ENCODE results near the gene MARS1. TPM values are rescaled to one million over a fixed set of nuclear protein-coding genes. Genes with fewer than 3 reads are reported as not detected.

MARS1 gene
- total RNA-seq, 1 donor from 2014 or later: 131 TPM

DNA sequence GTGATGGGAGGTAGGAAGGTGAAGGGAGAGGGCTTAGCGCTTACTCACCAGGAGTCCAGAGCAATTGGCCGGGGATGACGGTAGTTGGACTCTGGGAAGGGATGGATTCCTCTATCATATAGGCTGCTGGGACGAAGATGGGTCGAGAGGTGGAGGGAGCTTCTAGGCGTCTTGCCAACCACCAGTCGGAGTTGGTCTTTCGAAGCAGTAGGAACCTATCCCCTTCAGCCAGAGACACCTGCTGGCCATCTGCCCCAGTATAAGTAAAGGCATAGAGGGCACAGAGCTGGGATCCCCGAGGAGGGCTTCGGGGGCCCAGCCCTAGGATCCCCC is 8.9 kb upstream of the MARS1 start:
- Histone ChIP-seq H3K9me3 (no peaks in the 10 kb centered on the region), H3K4me1 (peaks cover 37% of the 10 kb centered on the region)
- intact Hi-C loops (cut with DNase I): no loop called here

DNA sequence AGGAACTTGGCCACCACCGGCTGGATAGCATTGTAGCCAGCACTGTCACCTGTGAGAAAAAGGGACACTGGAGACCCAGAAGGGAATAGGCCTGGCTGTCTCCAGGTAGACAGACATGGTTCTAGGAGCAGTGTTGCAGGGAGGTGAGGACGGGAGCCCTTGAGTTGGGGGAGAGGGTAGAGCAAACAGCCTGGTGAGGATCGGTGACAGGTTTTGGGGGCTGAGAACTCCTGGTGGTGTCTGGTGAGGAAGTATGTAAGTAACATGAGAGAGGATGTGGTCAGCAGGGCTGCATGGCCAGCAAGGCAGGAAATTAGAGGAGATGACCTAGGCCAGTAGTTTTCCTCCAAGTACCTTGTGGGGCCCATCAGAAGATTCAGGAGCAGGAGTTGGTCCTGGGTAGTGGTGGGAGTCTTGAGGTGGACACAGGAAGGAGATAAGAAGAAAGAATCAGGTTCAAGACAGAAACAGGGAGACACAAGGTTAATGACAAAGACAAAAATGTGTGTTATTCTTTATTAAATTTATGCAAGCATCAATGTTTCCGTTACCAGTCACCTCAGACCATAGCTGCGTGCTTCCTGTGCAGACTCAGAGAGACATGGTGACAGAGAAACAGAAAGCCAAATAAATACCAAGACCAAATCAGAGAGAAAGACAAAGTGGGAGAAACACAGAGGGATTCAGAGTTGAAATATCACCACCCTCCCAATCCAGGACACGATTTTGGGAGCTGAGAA is 8.3 kb upstream of the MARS1 start, which contains the start of gene ARHGAP9:
TSS of gene ARHGAP9 (minus strand) at position 491 of the 740 bp plus-strand sequence. CDS start at position 31, 460 bp downstream.
- ATAC-seq: peak; percentile 12 to 25

More for the DNA sequence above, 8.9 kb upstream of the MARS1 start:
- Histone ChIP-seq H3K27me3 (ENCODE audit: low read depth) (peaks cover 33% of the 10 kb centered on the region), H3K27ac (peak overlapping the region; percentile 78), H3K36me3 (peaks cover 3% of the 10 kb centered on the region), H3K4me3 (peak overlapping the region; percentile 57)
- ATAC-seq (no peak), DNase-seq (no peak)
- TF ChIP-seq, protein P1, sequence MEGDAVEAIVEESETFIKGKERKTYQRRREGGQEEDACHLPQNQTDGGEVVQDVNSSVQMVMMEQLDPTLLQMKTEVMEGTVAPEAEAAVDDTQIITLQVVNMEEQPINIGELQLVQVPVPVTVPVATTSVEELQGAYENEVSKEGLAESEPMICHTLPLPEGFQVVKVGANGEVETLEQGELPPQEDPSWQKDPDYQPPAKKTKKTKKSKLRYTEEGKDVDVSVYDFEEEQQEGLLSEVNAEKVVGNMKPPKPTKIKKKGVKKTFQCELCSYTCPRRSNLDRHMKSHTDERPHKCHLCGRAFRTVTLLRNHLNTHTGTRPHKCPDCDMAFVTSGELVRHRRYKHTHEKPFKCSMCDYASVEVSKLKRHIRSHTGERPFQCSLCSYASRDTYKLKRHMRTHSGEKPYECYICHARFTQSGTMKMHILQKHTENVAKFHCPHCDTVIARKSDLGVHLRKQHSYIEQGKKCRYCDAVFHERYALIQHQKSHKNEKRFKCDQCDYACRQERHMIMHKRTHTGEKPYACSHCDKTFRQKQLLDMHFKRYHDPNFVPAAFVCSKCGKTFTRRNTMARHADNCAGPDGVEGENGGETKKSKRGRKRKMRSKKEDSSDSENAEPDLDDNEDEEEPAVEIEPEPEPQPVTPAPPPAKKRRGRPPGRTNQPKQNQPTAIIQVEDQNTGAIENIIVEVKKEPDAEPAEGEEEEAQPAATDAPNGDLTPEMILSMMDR (IDR thresholded peaks at IDR 0.05): no peak

GRCh38 chr12:57481671-57482070 is 6.2 kb upstream of the MARS1 start:
- DNase-seq (no peak), ATAC-seq (no peak)
- peaks cover 7% of the 10 kb centered on the region for H3K27me3 ChIP-seq (ENCODE audit: low read depth)
- H3K36me3 ChIP-seq: no peaks in the 10 kb centered on the region
- no peaks in the 10 kb centered on the region for H3K9me3 ChIP-seq
- intact Hi-C loops (cut with DNase I): no loop called here
- no peak overlapping the region for H3K27ac ChIP-seq
- no peak overlapping the region for H3K4me3 ChIP-seq
- TF ChIP-seq, protein P1 (IDR thresholded peaks at IDR 0.05): no peak
- H3K4me1 ChIP-seq: peaks cover 18% of the 10 kb centered on the region

More for the DNA sequence above, 8.3 kb upstream of the MARS1 start, which contains the start of gene ARHGAP9:
- peak within 1 kb of the TSS; percentile 57 for H3K4me3 ChIP-seq
- TF ChIP-seq, protein P1 (IDR thresholded peaks at IDR 0.05): no peak
- H3K27ac ChIP-seq: peak within 1 kb of the TSS; percentile 78
- H3K36me3 ChIP-seq: peaks cover 2% of the 10 kb centered on the region
- H3K9me3 ChIP-seq: no peaks in the 10 kb centered on the region
- H3K27me3 ChIP-seq (ENCODE audit: low read depth): peaks cover 28% of the 10 kb centered on the region
- intact Hi-C loops (cut with DNase I): no loop called here
- peak; percentile 49 for DNase-seq
- H3K4me1 ChIP-seq: peaks cover 37% of the 10 kb centered on the region

- DNase-seq: no peak
- H3K4me3 ChIP-seq: no peak overlapping the region
- no peak for ATAC-seq
- no peaks in the 10 kb centered on the region for H3K36me3 ChIP-seq
- no peak overlapping the region for H3K27ac ChIP-seq
- H3K4me1 ChIP-seq: peaks cover 20% of the 10 kb centered on the region
- TF ChIP-seq, protein P1 (IDR thresholded peaks at IDR 0.05): no peak
- intact Hi-C loops (cut with DNase I): no loop called here
- no peaks in the 10 kb centered on the region for H3K9me3 ChIP-seq
- H3K27me3 ChIP-seq (ENCODE audit: low read depth): no peaks in the 10 kb centered on the region
Observed at GRCh38 chr12:57483466-57483865, 4.4 kb upstream of the MARS1 start.

DNA sequence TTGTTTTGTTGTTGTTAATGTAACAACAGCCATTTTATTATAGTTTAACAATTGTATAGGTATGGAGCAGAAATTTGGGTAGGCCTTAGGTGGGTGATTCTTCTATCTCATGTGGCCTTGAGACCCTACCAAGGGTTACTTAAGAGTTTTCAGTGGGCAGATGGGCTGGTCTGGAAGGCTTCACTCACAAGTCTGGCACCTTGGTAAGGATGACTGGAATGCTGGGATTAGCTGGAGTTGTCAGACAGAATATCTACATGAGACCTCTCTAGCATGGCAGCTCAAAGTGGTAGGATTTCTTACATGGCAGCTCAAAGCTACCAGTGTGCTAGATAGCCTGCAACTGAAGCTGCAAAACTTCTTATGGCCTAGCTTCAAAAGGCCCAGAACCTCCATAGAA is 2.2 kb upstream of the MARS1 start:
- intact Hi-C loops (cut with DNase I): no loop called here
- Histone ChIP-seq H3K4me3 (no peak overlapping the region), H3K4me1 (peaks cover 16% of the 10 kb centered on the region), H3K9me3 (no peaks in the 10 kb centered on the region), H3K27me3 (ENCODE audit: low read depth) (no peaks in the 10 kb centered on the region), H3K36me3 (peaks cover 17% of the 10 kb centered on the region), H3K27ac (no peak overlapping the region)
- DNase-seq (no peak), ATAC-seq (no peak)
- TF ChIP-seq, protein P1 (IDR thresholded peaks at IDR 0.05): no peak

Data from lower lobe of right lung (tissue), 2 donors.